ENCODE data around the gene DISP3. TPM values are rescaled to one million over a fixed set of nuclear protein-coding genes. Genes with fewer than 3 reads are reported as not detected.

The DISP3 gene
- total RNA-seq, 1 experiment from 2014 or later = 1.1 TPM

GRCh38 chr1:11527541-11528452 is 48.8 kb downstream of the DISP3 start:
- in situ Hi-C loops (cut with HindIII; ENCODE audit: low pct_unique_long_range_greater_than_20kb, low sequenced_read_pairs) (no loop called here), intact Hi-C loops (cut with micrococcal nuclease; ENCODE audit: unreplicated experiment) (no loop called here)
- DNase-seq (ENCODE audit: low read depth, low spot score) (no peak), ATAC-seq (no peak)
- no TSS peak for BruUV-seq (replicated peaks)
- Histone ChIP-seq H3K9me3 (ENCODE audit: control insufficient read depth, insufficient read depth, low read depth, low read length) (no peaks in the 10 kb centered on the region), H3K36me3 (ENCODE audit: control insufficient read depth, insufficient read depth, low read length) (no peaks in the 10 kb centered on the region), H3K4me3 (ENCODE audit: low read depth in 2 of 2, low read length in 2 of 2) (no peak overlapping the region), H3K27me3 (ENCODE audit: control insufficient read depth, insufficient read depth, low read length) (no peaks in the 10 kb centered on the region), H3K4me1 (ENCODE audit: control insufficient read depth, insufficient read depth, low read length) (no peaks in the 10 kb centered on the region), H3K27ac (ENCODE audit: low read length) (no peak overlapping the region)
- TF ChIP-seq SIN3A (IDR thresholded peaks at IDR 0.05; ENCODE audit: borderline replicate concordance, insufficient read depth, low read depth, low read length) (no peak), TCF7L2 (IDR thresholded peaks at IDR 0.05; ENCODE audit: low read depth, low read length) (no peak), POLR2AphosphoS5 (IDR thresholded peaks at IDR 0.05; ENCODE audit: low read depth, low read length) (no peak), CTCF (IDR thresholded peaks at IDR 0.05) (no peak)
- TF ChIP-seq, protein P1, sequence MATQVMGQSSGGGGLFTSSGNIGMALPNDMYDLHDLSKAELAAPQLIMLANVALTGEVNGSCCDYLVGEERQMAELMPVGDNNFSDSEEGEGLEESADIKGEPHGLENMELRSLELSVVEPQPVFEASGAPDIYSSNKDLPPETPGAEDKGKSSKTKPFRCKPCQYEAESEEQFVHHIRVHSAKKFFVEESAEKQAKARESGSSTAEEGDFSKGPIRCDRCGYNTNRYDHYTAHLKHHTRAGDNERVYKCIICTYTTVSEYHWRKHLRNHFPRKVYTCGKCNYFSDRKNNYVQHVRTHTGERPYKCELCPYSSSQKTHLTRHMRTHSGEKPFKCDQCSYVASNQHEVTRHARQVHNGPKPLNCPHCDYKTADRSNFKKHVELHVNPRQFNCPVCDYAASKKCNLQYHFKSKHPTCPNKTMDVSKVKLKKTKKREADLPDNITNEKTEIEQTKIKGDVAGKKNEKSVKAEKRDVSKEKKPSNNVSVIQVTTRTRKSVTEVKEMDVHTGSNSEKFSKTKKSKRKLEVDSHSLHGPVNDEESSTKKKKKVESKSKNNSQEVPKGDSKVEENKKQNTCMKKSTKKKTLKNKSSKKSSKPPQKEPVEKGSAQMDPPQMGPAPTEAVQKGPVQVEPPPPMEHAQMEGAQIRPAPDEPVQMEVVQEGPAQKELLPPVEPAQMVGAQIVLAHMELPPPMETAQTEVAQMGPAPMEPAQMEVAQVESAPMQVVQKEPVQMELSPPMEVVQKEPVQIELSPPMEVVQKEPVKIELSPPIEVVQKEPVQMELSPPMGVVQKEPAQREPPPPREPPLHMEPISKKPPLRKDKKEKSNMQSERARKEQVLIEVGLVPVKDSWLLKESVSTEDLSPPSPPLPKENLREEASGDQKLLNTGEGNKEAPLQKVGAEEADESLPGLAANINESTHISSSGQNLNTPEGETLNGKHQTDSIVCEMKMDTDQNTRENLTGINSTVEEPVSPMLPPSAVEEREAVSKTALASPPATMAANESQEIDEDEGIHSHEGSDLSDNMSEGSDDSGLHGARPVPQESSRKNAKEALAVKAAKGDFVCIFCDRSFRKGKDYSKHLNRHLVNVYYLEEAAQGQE (IDR thresholded peaks at IDR 0.05; ENCODE audit: insufficient read depth in 1 of 2, low read depth in 2 of 2, low read length in 1 of 2) = no peak
- POLR2A ChIA-PET = no interaction called here
- CTCF ChIA-PET = interaction anchor here (0.6 kb wide), 2 partner anchors 69 to 1861 kb away, joined by 3 read pairs; no protein-coding TSS in a partner anchor

- no peak overlapping the region for H3K4me3 ChIP-seq (ENCODE audit: low read depth in 2 of 2, low read length in 2 of 2)
- ChIA-PET CTCF (no interaction called here), POLR2A (no interaction called here)
- no peak for TF ChIP-seq TCF7L2 (IDR thresholded peaks at IDR 0.05; ENCODE audit: low read depth, low read length)
- TF ChIP-seq, protein P1 (IDR thresholded peaks at IDR 0.05; ENCODE audit: insufficient read depth in 1 of 2, low read depth in 2 of 2, low read length in 1 of 2) = no peak
- no peak for TF ChIP-seq SIN3A (IDR thresholded peaks at IDR 0.05; ENCODE audit: borderline replicate concordance, insufficient read depth, low read depth, low read length)
- TF ChIP-seq CTCF (IDR thresholded peaks at IDR 0.05) = no peak
- TF ChIP-seq POLR2AphosphoS5 (IDR thresholded peaks at IDR 0.05; ENCODE audit: low read depth, low read length) = no peak
- ATAC-seq (no peak), DNase-seq (ENCODE audit: low read depth, low spot score) (no peak)
- H3K27me3 ChIP-seq (ENCODE audit: control insufficient read depth, insufficient read depth, low read length) = no peaks in the 10 kb centered on the region
- intact Hi-C loops (cut with micrococcal nuclease; ENCODE audit: unreplicated experiment) (no loop called here), in situ Hi-C loops (cut with HindIII; ENCODE audit: low pct_unique_long_range_greater_than_20kb, low sequenced_read_pairs) (no loop called here)
- no peaks in the 10 kb centered on the region for H3K9me3 ChIP-seq (ENCODE audit: control insufficient read depth, insufficient read depth, low read depth, low read length)
- H3K27ac ChIP-seq (ENCODE audit: low read length) = no peak overlapping the region
- no peaks in the 10 kb centered on the region for H3K4me1 ChIP-seq (ENCODE audit: control insufficient read depth, insufficient read depth, low read length)
- no peaks in the 10 kb centered on the region for H3K36me3 ChIP-seq (ENCODE audit: control insufficient read depth, insufficient read depth, low read length)
- no TSS peak for BruUV-seq (replicated peaks)
Observed at GRCh38 chr1:11528611-11529261, 49.8 kb downstream of the DISP3 start.
